Measurements from ENCODE around the gene RCOR1. TPM values are rescaled to one million over a fixed set of nuclear protein-coding genes. Genes with fewer than 3 reads are reported as not detected.

RCOR1 gene
- total RNA-seq, 2 experiments from 2014 or later, result 16.1 to 16.2 TPM

DNA sequence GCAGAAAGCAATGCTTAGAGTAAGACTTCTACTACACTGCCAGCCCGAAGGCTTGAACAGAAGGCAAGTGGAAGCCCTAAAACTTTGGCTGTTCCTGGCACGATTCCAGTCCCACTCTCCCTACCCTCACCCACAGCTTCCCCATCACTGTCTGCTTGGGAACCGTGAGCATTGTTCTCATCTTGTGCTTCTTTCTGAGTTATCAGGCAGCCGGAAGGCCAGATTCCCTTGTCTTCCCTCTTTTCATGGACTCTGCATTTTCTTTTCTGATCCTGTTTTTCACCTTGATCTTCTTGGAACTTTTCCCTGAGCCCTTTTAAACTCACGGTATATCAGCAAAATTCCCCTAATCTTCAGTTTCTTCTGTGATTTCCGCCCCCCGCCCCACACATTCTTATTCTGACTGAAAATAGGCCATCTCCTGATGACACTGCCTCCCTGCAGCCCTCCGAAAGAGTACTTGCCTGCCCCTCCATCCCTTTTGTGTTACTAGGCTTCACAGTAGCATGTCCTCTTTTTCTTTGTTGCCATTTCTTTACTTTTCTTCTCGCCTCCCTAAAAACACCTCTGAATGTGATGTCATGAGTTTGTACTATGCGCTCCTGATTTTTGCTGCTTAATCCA lies 29.9 kb downstream of the RCOR1 start:
- no peaks in the 10 kb centered on the region for H3K27me3 Mint-ChIP-seq
- TF ChIP-seq, protein P1, sequence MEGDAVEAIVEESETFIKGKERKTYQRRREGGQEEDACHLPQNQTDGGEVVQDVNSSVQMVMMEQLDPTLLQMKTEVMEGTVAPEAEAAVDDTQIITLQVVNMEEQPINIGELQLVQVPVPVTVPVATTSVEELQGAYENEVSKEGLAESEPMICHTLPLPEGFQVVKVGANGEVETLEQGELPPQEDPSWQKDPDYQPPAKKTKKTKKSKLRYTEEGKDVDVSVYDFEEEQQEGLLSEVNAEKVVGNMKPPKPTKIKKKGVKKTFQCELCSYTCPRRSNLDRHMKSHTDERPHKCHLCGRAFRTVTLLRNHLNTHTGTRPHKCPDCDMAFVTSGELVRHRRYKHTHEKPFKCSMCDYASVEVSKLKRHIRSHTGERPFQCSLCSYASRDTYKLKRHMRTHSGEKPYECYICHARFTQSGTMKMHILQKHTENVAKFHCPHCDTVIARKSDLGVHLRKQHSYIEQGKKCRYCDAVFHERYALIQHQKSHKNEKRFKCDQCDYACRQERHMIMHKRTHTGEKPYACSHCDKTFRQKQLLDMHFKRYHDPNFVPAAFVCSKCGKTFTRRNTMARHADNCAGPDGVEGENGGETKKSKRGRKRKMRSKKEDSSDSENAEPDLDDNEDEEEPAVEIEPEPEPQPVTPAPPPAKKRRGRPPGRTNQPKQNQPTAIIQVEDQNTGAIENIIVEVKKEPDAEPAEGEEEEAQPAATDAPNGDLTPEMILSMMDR (IDR thresholded peaks at IDR 0.05), result no peak
- ATAC-seq (no peak), DNase-seq (peak; percentile 13)
- H3K27ac Mint-ChIP-seq, result no peak overlapping the region
- peaks cover 45% of the 10 kb centered on the region for H3K4me1 Mint-ChIP-seq (ENCODE audit: low read depth)
- H3K9me3 Mint-ChIP-seq, result no peaks in the 10 kb centered on the region
- CTCF ChIA-PET, result interaction anchor here (1.0 to 2.6 kb wide), 2 partner anchors 27 to 72 kb away, joined by 3 to 8 read pairs; no protein-coding TSS in a partner anchor
- H3K4me3 Mint-ChIP-seq, result no peak overlapping the region
- POLR2A ChIA-PET, result no interaction called here
- intact Hi-C loops (cut with micrococcal nuclease), result no loop called here
- peaks cover 6% of the 10 kb centered on the region for H3K36me3 Mint-ChIP-seq (ENCODE audit: low read depth)

DNA sequence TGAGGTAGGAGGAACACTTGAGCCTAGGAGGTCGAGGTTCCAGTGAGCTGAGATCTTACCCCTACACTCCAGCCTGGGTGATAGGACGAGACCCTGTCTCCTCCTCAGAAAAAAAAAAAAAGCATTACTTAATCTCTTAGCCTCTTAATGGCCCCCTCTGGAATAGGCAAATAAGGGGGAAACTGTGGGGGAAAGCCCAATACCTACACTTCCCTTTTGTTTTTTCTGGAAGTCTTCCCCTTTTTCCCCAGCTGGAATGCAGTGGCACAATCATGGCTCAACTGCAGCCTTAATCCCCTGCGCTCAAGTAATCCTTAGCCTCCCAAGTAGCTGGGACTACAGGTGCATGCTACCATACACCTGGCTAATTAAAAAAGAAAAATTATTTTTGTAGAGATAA lies 32.2 kb downstream of the RCOR1 start:
- ChIA-PET CTCF (interaction anchor here (2.6 kb wide), 1 partner anchor 30 kb away, joined by 8 read pairs; no protein-coding TSS in a partner anchor), POLR2A (no interaction called here)
- Mint-ChIP-seq H3K4me1 (ENCODE audit: low read depth) (peaks cover 48% of the 10 kb centered on the region), H3K27ac (no peak overlapping the region), H3K9me3 (no peaks in the 10 kb centered on the region), H3K27me3 (no peaks in the 10 kb centered on the region), H3K4me3 (no peak overlapping the region), H3K36me3 (ENCODE audit: low read depth) (peaks cover 6% of the 10 kb centered on the region)
- no peak for DNase-seq
- intact Hi-C loops (cut with micrococcal nuclease), result no loop called here
- ATAC-seq, result no peak
- TF ChIP-seq, protein P1 (IDR thresholded peaks at IDR 0.05), result no peak

DNA sequence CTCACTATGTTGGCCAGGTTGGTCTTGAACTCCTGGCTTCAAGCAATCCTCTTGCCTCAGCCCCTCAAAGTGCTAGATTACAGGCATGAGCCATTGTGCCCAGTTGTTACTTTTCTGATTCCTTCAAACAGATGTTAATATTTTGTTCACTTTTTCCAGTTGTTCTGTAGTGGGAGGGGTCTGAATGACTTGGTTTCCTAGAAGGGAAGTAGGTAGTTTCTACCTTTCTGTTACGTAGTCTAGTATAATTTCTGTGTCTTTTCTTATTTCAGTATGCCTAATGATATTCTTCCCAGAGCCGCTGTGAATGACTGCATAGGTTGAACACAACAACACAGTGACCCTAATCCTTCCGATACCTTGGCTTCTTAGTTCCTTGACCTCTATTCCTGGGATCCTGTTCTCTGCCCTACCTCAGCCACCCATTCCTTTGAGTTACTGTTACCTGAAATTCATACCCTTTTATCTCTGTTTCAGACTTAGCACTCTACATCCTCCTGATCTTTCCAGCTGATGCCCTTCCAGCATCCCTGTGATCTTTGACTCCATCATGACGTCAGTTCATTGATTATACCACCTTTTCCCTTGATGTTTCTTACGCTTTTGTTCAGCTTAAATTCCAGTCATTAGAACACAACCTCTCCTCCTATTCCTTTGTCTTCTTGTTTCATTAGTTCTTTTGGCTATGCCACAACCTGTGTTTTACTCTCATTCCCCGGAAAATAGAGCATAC lies 33.3 kb downstream of the RCOR1 start:
- ChIA-PET POLR2A (interaction anchor here (1.4 kb wide), 1 partner anchor 9 kb away, joined by 4 read pairs; no protein-coding TSS in a partner anchor), CTCF (no interaction called here)
- Mint-ChIP-seq H3K4me1 (ENCODE audit: low read depth) (peaks cover 46% of the 10 kb centered on the region), H3K9me3 (no peaks in the 10 kb centered on the region), H3K4me3 (no peak overlapping the region), H3K27me3 (no peaks in the 10 kb centered on the region), H3K36me3 (ENCODE audit: low read depth) (peaks cover 6% of the 10 kb centered on the region), H3K27ac (peak overlapping the region; percentile 14)
- intact Hi-C loops (cut with micrococcal nuclease), result no loop called here
- ATAC-seq, result peak; percentile 51
- no peak for DNase-seq
- TF ChIP-seq, protein P1 (IDR thresholded peaks at IDR 0.05), result no peak

DNA sequence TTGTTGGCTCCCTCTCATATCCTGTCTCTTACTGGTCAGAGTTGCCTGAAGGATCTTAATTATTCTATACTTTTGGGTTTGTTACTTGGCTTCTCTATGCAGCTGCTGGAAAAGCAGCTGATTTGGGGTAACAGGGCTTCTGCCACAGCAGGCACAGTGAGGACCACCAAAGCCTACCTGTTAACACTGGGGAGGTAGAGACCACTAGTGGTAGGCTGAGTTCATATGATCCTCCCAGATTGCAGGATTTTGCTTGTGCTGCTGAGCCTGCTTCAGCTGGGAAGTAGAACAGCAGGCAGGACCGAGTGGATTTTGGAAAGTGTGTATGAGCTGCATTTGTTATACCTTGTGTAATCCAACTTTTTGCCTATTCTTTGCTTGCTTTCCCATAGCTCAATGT lies 34.1 kb downstream of the RCOR1 start:
- no peaks in the 10 kb centered on the region for H3K9me3 Mint-ChIP-seq
- peaks cover 6% of the 10 kb centered on the region for H3K36me3 Mint-ChIP-seq (ENCODE audit: low read depth)
- TF ChIP-seq, protein P1 (IDR thresholded peaks at IDR 0.05), result no peak
- ATAC-seq (no peak), DNase-seq (no peak)
- H3K27ac Mint-ChIP-seq, result no peak overlapping the region
- H3K4me1 Mint-ChIP-seq (ENCODE audit: low read depth), result peaks cover 42% of the 10 kb centered on the region
- POLR2A ChIA-PET, result interaction anchor here (1.4 kb wide), 1 partner anchor 9 kb away, joined by 4 read pairs; no protein-coding TSS in a partner anchor
- H3K27me3 Mint-ChIP-seq, result no peaks in the 10 kb centered on the region
- CTCF ChIA-PET, result interaction anchor here (1.1 kb wide), 2 partner anchors 30 to 102 kb away, joined by 3 read pairs; no protein-coding TSS in a partner anchor
- no peak overlapping the region for H3K4me3 Mint-ChIP-seq
- intact Hi-C loops (cut with micrococcal nuclease), result no loop called here

DNA sequence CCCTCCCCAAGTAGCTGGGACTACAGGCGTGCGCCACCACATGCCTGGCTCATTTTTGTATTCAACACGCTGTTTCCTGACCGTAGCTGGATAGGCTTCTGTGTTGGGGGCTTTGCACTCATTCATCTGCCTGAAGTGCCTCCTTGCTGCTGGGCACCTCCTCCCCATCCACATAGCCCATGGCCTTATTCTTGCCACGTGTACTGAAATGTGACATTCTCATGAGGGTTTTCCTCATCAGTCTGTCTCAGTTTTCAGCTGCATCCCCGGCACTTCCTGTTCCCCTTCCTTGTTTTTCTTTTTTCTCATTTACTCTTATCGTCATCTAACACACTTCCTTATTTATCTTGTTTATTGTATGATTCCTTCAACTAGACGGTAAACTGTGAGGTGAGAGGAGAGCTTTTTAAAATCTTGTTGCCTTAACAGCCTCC lies 36.6 kb downstream of the RCOR1 start:
- ATAC-seq (no peak), DNase-seq (no peak)
- POLR2A ChIA-PET, result no interaction called here
- H3K27me3 Mint-ChIP-seq, result no peaks in the 10 kb centered on the region
- H3K9me3 Mint-ChIP-seq, result no peaks in the 10 kb centered on the region
- no peak overlapping the region for H3K4me3 Mint-ChIP-seq
- TF ChIP-seq, protein P1 (IDR thresholded peaks at IDR 0.05), result no peak
- H3K27ac Mint-ChIP-seq, result no peak overlapping the region
- intact Hi-C loops (cut with micrococcal nuclease), result no loop called here
- peaks cover 6% of the 10 kb centered on the region for H3K36me3 Mint-ChIP-seq (ENCODE audit: low read depth)
- H3K4me1 Mint-ChIP-seq (ENCODE audit: low read depth), result peaks cover 35% of the 10 kb centered on the region
- CTCF ChIA-PET, result interaction anchor here (1.3 to 3.8 kb wide), 2 partner anchors 34 to 65 kb away, joined by 5 to 19 read pairs; no protein-coding TSS in a partner anchor
